Measurements from ENCODE around the gene POC1B.
A peak's percentile ranks its signal among the peaks of the same experiment; 100 is the strongest.

Gene POC1B

DNA sequence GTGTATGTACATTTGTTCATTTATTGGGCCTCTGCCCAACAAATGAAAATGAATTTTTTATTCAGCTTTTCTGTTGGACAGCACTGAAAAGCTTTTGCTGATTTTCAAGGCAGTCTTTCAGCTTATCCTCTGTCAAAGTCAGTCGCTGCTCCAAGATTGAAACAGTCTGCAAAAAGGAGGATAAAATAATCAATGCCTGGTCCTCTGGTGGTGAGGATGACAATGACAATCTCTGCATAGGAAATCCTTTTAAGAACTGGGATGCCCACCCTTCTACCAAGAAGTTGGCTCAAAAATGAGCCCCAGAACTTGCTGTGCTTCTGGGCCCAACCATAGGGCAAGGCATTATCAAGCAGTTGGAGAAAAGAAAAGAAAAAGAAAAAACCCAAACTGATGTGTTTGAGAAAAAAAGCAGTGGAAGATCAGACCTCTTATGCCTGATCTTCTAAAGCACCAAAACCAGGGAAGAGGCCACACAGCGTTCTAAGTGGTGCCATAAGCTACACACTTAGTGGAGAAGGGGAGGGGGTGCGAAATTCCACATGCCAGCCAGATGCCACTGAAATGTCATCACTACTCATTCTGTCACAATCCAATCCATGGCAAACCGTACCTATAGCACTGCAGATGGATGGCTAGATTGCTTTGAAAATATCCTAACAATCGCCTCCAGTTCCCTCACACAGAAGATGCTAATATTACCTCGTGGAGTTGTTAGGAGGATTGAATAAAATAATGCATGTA, 104.6 kb downstream of the POC1B start:
- DNase-seq (ENCODE audit: low spot score), result no peak

- no peak for DNase-seq (ENCODE audit: low spot score)
These were observed 107.5 kb downstream of the POC1B start for GRCh38 chr12:89418228-89418910.

DNA sequence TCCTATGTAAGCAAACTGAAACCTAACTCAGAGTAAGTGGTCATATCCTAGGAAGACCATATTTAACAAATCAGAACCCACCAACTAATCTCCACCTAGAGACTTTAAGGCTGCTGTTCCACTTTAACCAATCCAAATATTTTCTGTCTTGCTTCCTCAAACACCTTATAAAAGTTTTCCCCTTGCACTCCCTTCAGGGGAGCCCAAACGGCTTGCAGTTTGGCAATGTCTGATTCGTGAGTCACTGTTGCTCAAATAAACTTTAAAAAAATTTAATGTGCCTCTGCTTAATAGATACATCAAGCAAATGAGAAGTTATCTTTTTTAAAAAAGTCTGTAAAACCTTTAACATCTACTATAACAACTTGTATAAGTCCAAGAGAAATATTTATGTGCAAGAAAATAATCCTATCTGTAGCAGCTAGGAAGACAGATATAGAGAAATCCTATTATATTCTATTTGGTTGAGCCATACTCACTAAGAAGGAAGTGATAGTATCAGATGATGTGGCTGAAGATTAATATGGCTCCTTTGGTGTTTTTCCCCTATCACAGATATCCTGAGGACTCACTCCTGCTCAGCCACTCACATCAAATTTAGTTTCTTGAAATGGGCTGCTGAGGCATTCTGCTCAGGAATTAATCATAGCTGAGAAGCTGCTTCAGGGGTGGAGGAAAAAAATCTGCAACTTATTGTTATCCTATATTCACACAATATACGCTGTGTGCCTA, 108.4 kb downstream of the POC1B start:
- DNase-seq (ENCODE audit: low spot score), result peak; percentile 30

GRCh38 chr12:89416049-89416792, 109.6 kb downstream of the POC1B start:
- DNase-seq (ENCODE audit: low spot score), result no peak

GRCh38 chr12:89414851-89415250, 111.0 kb downstream of the POC1B start:
- no peak for DNase-seq (ENCODE audit: low spot score)

- no peak for DNase-seq (ENCODE audit: low spot score)
These were observed 111.5 kb downstream of the POC1B start for GRCh38 chr12:89414322-89414721.

DNA sequence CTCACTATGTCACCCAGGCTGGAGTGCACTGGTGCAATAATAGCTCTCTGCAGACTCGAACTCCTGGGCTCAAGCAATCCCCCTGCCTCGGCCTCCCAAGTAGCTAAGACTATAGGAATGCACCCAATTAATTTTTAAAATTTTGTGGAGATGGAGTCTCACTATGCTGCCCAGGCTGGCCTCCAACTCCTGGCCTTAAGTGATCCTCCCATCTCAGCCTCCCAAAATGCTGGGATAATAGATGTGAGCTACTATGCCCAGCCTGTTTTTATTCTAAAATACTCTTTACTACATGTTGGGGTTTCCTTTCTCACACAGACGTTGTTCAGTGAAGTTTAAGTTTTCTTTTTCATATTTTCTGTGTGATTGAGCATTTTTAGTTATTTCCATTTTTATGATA, 112.6 kb downstream of the POC1B start:
- no peak for DNase-seq (ENCODE audit: low spot score)

DNA sequence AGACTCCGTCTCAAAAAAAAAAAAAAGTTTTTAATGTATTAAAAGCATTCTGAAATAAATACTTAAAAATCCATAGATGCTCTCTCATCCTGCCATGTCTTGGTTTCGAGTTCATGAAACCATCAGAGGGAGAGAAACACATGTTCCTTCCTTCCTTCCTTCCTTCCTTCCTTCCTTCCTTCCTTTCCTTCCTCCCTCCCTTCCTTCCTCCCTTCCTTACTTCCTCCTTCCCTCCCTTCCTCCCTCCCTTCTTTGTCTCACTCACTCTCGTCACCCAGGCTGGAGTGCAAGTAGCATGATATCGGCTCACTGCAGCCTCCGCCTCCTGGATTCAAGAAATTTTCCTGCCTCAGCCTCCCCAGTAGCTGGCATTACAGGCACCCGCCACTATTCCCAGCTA, 113.2 kb downstream of the POC1B start:
- no peak for DNase-seq (ENCODE audit: low spot score)

DNA sequence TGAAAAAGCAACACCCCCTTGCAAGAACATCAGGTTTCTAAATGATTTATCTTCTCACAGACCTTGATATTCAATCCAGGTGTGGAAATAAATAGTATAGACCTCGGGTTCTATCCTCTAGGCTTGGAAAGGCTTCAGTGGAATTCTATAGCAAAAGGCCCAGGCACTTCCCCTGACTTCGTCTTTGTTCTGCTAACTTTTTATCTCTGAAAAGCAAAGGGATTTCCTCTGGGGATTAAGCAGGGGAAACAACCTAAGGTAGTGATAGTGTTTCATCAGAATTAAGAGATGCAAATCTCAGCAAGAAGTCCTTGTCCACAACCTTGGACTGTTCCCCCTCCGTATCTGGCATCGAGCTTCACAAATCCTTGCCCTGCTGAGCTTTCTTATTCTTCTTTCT, 114.0 kb downstream of the POC1B start:
- no peak for DNase-seq (ENCODE audit: low spot score)

GRCh38 chr12:89411234-89411633, 114.6 kb downstream of the POC1B start:
- no peak for DNase-seq (ENCODE audit: low spot score)

DNA sequence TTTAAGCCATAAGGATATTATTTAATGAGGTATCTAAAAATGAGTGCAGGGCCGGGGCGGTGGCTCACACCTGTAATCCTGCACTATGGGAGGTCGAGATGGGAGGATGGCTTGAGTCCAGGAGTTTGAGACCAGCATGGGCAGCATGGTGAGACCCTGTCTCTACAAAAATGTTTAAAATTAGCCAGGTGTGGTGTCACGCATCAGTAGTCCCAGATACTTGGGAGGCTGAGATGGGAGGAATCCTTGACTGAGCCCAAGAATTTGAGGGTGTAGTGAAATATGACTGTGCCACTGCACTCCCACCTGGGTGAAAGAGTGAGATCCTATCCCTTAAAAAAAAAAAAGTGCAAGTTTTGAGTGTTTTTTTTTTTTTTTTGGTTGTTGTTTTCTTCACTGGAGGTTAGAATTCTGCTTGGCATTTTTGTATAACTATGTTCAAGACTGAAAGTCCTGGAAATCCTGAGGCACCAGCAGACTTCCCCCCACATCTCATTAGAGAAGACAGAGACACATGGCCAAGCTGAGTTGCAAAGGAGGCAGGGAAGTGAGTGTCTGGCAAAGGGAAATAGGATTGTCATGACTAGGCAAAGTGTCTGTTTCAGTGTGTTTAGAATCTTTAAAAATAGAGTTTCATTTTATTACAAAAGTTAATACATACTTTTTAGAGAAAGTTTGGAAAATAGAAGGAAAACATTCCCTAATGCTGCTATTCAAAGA, 120.1 kb downstream of the POC1B start:
- no peak for DNase-seq (ENCODE audit: low spot score)

GRCh38 chr12:89401433-89402058, 124.3 kb downstream of the POC1B start:
- DNase-seq (ENCODE audit: low spot score), result no peak

GRCh38 chr12:89400415-89400814, 125.4 kb downstream of the POC1B start:
- DNase-seq (ENCODE audit: low spot score), result no peak

DNA sequence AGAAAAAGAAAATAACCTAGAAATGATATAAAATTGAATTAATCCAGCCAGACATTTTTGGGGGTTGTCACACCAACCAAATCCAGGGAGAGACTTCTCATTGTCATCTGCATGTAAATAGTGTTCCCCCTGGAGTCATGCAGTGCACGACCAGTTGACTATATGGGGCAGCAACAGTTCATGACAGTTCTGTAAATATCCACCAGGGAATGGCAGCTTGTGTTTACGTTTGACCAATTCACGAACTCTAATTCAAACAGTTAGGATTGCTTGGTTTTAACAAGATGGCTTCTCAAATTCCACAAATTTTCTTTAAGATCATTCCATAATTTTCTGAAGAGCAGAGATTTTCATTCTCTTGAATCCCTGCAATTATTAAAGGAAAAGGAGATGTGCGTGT, 130.1 kb downstream of the POC1B start:
- no peak for DNase-seq (ENCODE audit: low spot score)

DNA sequence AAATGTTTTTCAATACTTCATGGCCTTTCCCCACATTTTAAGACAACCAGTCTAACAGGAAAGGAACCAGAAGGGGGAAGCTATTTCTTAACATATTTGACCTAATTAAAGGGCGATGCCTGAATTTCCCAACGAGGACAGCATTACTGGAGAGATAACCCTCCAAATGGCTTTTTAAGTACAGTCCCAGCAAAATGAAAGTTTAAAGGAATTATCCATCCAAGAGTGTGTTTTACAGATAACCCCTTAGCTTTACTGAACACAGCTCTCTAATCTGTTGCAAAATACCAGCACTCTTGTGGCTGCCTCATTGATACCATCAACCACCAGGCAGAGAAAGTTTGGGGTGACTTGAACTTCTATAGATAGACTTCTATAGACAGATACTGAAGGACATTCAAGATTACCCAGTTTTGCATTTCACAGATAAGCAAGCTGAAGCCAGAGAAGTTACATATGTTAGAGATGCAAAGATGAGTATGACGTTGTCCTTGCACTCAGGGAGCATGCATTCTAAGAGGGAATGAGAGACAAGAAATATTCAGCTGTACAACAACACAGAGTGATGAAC, 132.2 kb downstream of the POC1B start:
- no peak for DNase-seq (ENCODE audit: low spot score)

GRCh38 chr12:89392391-89392790, 133.5 kb downstream of the POC1B start:
- DNase-seq (ENCODE audit: low spot score), result no peak

DNA sequence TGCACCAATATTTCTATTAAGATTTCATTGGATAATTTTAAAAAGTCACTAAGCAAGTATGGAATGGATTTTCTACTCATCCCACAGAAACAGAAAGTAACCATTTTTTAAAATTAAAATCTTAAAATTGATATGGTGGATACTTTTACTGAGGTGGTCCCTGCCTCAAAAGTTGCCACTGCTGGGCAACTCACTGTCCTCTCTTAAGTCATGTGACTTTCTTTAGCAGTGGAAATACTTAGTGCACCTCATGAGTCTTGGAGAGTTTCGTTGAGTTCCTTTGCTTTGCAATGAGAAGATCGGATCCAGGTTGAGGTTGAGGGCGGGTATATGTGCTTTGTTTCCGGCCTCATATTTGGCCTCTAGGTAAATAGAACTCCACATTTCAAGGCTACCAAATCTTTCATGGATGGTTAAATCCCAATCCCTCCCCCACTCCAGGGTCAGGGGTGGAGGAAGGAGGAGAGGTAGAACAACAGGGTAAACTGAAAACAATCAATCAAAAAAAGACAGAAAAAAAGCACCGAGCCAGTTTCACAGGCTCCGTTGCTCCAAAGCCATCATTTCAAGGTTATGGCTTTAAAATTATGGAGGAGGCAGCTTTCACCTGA, 134.0 kb downstream of the POC1B start:
- DNase-seq (ENCODE audit: low spot score), result no peak

GRCh38 chr12:89390802-89391673, 134.8 kb downstream of the POC1B start:
- DNase-seq (ENCODE audit: low spot score), result peak; percentile 77

All from LoVo (cell line).